Heart left ventricle (tissue), 16 donors: Measurements from ENCODE around the gene TMEM181. TPM values are rescaled to one million over a fixed set of nuclear protein-coding genes. Genes with fewer than 3 reads are reported as not detected.
"Not testable (repeated sequence)": the region's sequence is repeated elsewhere in the genome, so short reads cannot be mapped to it uniquely, and the experiment has no call there.

Source experiments
- ATAC-seq, 4 donors: fragments of 200-7000 bp; cut with Tn5 transposase; one replicate each; pipeline ENCODE4 v1.9.1; 2020 to 2022; ENCODE audit warnings: moderate library complexity in 4 of 4, mild to moderate bottlenecking in 3 of 4, moderate number of reproducible peaks in 1 of 4
- DNase-seq, 5 donors: peaks; one replicate each; pipeline ENCODE4 v3.0.0-alpha.2; 2020
- H3K27ac ChIP-seq, 12 donors: fragments of 200-600 bp; sonication (generic) in 4 of 12; one replicate each; pipeline versions ENCODE4 v1.5.0 to v1.8.0; 2016 to 2022; ENCODE audit warnings: mild to moderate bottlenecking in 2 of 12
- H3K27me3 ChIP-seq, 9 donors: fragments of 200-600 bp; sonication (generic) in 2 of 9; one replicate each; pipeline versions ENCODE4 v1.5.1 to v1.8.0; 2016 to 2022; ENCODE audit warnings: mild to moderate bottlenecking in 3 of 9
- H3K36me3 ChIP-seq, 9 donors: fragments of 200-600 bp; sonication (generic) in 2 of 9; one replicate each; pipeline versions ENCODE4 v1.5.0 to v1.8.0; 2018 to 2022; ENCODE audit warnings: mild to moderate bottlenecking in 2 of 9
- H3K4me1 ChIP-seq, 12 donors: fragments of 200-600 bp; sonication (generic) in 4 of 12; one replicate each; pipeline versions ENCODE4 v1.5.0 to v1.8.0; 2016 to 2022; ENCODE audit warnings: mild to moderate bottlenecking in 3 of 12
- H3K4me3 ChIP-seq, 12 donors: fragments of 200-600 bp; sonication (generic) in 4 of 12; one replicate each; pipeline versions ENCODE4 v1.5.0 to v1.8.0; 2017 to 2022; ENCODE audit warnings: mild to moderate bottlenecking in 9 of 12, moderate library complexity in 4 of 12
- H3K9me3 ChIP-seq, 12 donors: fragments of 200-600 bp; sonication (generic) in 4 of 12; one replicate each; pipeline versions ENCODE4 v1.5.0 to v1.8.0; 2016 to 2022; ENCODE audit warnings: mild to moderate bottlenecking in 1 of 12
- POLR2A ChIP-seq, 2 donors: fragments of 450-650 bp; IDR thresholded peaks; one replicate each; pipeline ENCODE4 v1.6.1; 2017; ENCODE audit warnings: antibody characterized with exemption in 2 of 2, mild to moderate bottlenecking in 2 of 2, moderate library complexity in 2 of 2
- whole genome bisulfite sequencing, 4 donors: extraction: QIAGEN DNeasy Blood & Tissue Kit in 2 of 4; methylation state at CpG; one replicate each; pipeline versions ENCODE4 v1.1.5 to v1.1.7; 2013 to 2018; 5-methylcytosine and 5-hydroxymethylcytosine counted together
- intact Hi-C, 10 donors: fragments of 100-400 bp; cut with DNase I; formaldehyde crosslinking; loops; one replicate each; pipeline versions ENCODE4 v1.11.1 to v1.14.2; 2022
- polyA plus RNA-seq, 2 donors: library from polyadenylated mRNA; stranded (reverse); fragments of 200-250 nt; gene quantifications; one replicate each; pipeline ENCODE4 v1.2.3, GENCODE V29; 2013
- total RNA-seq, 9 donors: library from RNA; depleted of rRNA in 2 of 9; stranded (reverse); fragments of >200 nt in 2 of 9; fragmentation: NEBNext Ultra II Directional in 3 of 9; extraction: Animal tissue kit (Norgen Biotek cat#: 25700) in 3 of 9; gene quantifications; one replicate each; pipeline versions ENCODE4 v1.1.0 to v1.2.4, GENCODE V29; 2016 to 2023
- TF ChIP-seq, protein P1 (sequence below), 12 donors: fragments of 200-600 bp; sonication (generic) in 4 of 12; IDR thresholded peaks; one replicate each; pipeline versions ENCODE4 v1.5.0 to v1.8.0; 2018 to 2022; ENCODE audit warnings: antibody characterized with exemption in 12 of 12, mild to moderate bottlenecking in 5 of 12
- donor health status: ischemic (EF 13 %, LVEDD 7.1; RV severe dilation, severe dysfunction).
- donor health status: healthy with polysubstance abuse.
- donor health status: DM: no; HTN: yes; CAD: no.
- donor health status: DM: no; HTN: no; CAD: no.
- donor health status: ischemic (EF 25% LVEDD 6.9; RV normal size, moderate dysfunction).
- donor health status: ischemic (EF 25% LVEDD 5.7; RV mildly dilated, moderate dysfunction).
- donor health status: healthy.
- donor health status: DM: yes; HTN: yes; CAD: no.
- donor health status: ischemic (EF 35%, LVEDD 5.7; RV mildly dilated, moderate dysfunction).
- donor health status: nonischemic (EF 11% LVEDD 7.7; RV severe dilation, severe dysfunction).
- donor health status: DM: yes; HTN: yes; CAD: no.
- donor health status: PGD.
- donor health status: ischemic (EF 29% LVEDD 5.4; RV normal size, mild dysfunction).
- donor health status: nonischemic (EF 23%, LVEDD 6.1; RV moderate dilation, normal function).

TMEM181 gene
- total and polyA plus RNA-seq, 11 donors: 4.3 to 14.3 (median 10.1) TPM

DNA sequence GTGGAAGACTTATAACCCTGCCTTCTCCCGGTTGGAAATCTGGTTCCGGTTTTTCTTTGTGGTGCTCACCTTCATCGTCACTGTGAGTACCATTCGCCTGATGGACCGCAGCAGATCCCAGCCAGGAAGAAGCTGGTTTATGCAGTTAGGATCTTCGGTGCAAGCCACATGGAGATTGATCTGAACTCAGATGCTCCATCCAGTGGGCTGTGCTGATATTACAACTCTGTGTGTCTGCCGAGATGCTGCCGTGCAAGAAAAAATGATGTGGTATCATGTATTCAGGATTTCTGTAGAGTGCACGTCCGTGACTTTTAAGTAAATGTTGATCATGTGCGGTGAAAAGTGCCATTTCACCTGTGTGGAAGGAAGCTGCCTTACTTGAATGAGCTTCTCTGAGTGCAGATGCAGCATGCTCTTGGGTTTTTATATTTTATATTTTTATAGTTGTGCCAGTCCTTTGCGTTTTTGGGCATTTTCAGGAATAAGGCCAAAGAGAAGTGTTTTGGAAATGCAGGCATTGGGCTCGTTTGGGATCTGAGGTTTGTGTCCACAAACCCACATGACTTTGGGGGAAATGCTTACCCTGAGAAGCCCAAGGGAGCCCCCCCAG is 45.5 kb downstream of the TMEM181 start:
- ATAC-seq (peak in 3 of 4 donors; percentile 38 to 63 (median 60)), DNase-seq (peak in 1 of 5 donors; percentile 48)
- WGBS, 4 donors: 37 to 43% (median 40%) methylated on average over 13 of the region's 13 CpGs
- H3K27me3 ChIP-seq: no peaks in the 10 kb centered on the region
- H3K4me3 ChIP-seq: no peak overlapping the region
- intact Hi-C loops: loop anchor here in 9 of 10 donors (2.0 to 10.0 kb wide), 4 partner anchors 378 to 385 kb away; no protein-coding TSS in a partner anchor
- TF ChIP-seq, protein P1, sequence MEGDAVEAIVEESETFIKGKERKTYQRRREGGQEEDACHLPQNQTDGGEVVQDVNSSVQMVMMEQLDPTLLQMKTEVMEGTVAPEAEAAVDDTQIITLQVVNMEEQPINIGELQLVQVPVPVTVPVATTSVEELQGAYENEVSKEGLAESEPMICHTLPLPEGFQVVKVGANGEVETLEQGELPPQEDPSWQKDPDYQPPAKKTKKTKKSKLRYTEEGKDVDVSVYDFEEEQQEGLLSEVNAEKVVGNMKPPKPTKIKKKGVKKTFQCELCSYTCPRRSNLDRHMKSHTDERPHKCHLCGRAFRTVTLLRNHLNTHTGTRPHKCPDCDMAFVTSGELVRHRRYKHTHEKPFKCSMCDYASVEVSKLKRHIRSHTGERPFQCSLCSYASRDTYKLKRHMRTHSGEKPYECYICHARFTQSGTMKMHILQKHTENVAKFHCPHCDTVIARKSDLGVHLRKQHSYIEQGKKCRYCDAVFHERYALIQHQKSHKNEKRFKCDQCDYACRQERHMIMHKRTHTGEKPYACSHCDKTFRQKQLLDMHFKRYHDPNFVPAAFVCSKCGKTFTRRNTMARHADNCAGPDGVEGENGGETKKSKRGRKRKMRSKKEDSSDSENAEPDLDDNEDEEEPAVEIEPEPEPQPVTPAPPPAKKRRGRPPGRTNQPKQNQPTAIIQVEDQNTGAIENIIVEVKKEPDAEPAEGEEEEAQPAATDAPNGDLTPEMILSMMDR (IDR thresholded peaks at IDR 0.05): peak; percentile 58 to 81 (median 70)
- no peak for TF ChIP-seq POLR2A (IDR thresholded peaks at IDR 0.05)
- H3K36me3 ChIP-seq: peaks cover 0 to 67% (median 34%) of the 10 kb centered on the region in 9 donors
- H3K9me3 ChIP-seq: no peaks in the 10 kb centered on the region
- no peak overlapping the region for H3K27ac ChIP-seq
- peaks cover 0 to 11% (median 6%) of the 10 kb centered on the region in 12 donors for H3K4me1 ChIP-seq

DNA sequence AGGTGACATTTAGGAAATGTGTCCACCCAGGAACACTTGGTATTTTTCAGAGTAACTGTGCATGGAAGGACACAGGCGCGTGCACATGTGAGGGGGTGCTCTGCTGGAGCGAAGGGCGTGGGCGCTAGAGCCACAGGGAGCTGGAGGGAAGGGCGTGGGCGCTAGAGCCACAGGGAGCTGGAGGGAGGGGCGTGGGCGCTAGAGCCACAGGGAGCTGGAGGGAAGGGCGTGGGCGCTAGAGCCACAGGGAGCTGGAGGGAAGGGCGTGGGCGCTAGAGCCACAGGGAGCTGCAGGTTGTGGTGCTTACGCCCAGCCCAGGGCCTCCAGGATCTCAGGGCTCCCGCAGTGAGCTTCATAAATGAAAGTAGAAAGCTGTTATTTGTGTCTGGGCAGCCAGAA is 46.1 kb downstream of the TMEM181 start:
- not testable (repeated sequence) for H3K4me3 ChIP-seq, H3K27me3 ChIP-seq, DNase-seq, H3K27ac ChIP-seq, H3K9me3 ChIP-seq, ATAC-seq
- WGBS, 4 donors: 86 to 96% (median 94%) methylated on average over 15 of the region's 15 CpGs
- Histone ChIP-seq H3K36me3 (peaks cover 0 to 73% (median 35%) of the 10 kb centered on the region in 9 donors), H3K4me1 (peaks cover 0 to 17% (median 12%) of the 10 kb centered on the region in 12 donors)
- intact Hi-C loops: loop anchor here in 6 of 10 donors (5.0 to 10.0 kb wide), 3 partner anchors 379 to 384 kb away; no protein-coding TSS in a partner anchor

DNA sequence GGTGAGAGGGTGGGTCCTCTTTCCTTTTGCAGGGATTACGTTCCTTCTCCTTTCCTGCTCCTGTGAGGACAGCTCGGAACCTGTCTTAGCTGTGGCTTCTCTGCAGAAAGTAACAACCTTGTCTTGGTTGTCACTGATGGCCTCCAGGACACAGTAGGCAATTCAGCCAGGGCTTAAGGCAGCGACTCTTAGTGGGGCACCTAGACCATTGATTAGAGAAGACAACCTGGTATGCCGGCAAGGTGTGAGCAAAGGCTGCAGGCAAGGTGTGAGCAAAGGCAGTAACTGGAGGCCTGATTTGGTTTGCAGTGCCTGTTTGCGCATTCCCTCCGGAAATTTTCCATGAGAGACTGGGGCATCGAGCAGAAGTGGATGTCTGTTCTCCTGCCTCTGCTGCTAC is 47.0 kb downstream of the TMEM181 start:
- Histone ChIP-seq H3K36me3 (peaks cover 0 to 82% (median 35%) of the 10 kb centered on the region in 9 donors), H3K4me1 (peaks cover 0 to 25% (median 17%) of the 10 kb centered on the region in 12 donors), H3K4me3 (no peak overlapping the region), H3K27me3 (no peaks in the 10 kb centered on the region), H3K9me3 (no peaks in the 10 kb centered on the region), H3K27ac (no peak overlapping the region)
- DNase-seq (no peak), ATAC-seq (no peak)
- no peak for TF ChIP-seq POLR2A (IDR thresholded peaks at IDR 0.05)
- TF ChIP-seq, protein P1 (IDR thresholded peaks at IDR 0.05): no peak
- 92 to 95% (median 94%) methylated on average over 7 of the region's 7 CpGs for WGBS, 4 donors
- intact Hi-C loops: loop anchor here in 6 of 10 donors (5.0 to 10.0 kb wide), 3 partner anchors 380 to 385 kb away; no protein-coding TSS in a partner anchor

DNA sequence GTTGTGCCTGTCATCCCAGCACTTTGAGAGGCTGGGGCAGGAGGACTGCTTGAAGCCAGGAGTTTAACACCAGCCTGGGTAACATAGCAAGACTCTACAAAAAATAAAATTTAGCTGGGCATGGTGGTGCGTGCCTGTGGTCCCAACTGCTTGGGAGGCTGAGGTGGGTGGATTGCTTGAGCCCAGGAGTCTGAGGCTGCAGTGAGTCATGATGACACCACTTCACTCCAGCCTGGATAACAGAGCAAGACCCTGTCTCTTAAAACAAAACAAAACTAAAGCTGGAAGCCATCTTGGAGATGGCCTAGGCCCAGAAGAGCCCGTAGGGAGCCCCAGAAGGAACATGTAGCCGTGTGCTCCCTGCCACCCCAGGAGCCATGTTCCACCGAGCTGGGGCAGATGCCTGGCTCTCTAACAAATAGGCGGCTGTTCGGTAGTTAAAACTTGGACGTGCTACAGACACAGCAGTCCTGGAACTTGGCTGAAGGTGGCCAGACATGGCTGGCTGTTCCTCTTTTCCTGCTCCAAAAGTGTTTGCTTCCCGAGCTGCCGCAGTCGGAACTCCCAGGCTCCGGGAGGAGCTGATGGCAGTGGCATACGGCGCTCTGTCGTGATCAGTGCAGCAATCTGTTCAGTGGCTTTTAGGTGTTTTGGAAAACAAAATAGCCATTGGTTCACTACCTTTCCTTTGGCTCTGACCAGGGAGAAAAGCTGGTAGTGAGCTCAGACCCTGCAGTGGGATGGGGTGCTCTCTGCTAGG is 47.7 kb downstream of the TMEM181 start:
- ATAC-seq (peak in 3 of 4 donors; percentile 3 to 23 (median 13)), DNase-seq (no peak)
- Histone ChIP-seq H3K4me3 (no peak overlapping the region), H3K4me1 (peaks cover 0 to 32% (median 20%) of the 10 kb centered on the region in 12 donors), H3K27ac (no peak overlapping the region), H3K9me3 (no peaks in the 10 kb centered on the region), H3K27me3 (no peaks in the 10 kb centered on the region), H3K36me3 (peaks cover 0 to 78% (median 35%) of the 10 kb centered on the region in 9 donors)
- intact Hi-C loops: loop anchor here in 6 of 10 donors (5.0 to 10.0 kb wide), 3 partner anchors 380 to 385 kb away; no protein-coding TSS in a partner anchor
- TF ChIP-seq POLR2A (IDR thresholded peaks at IDR 0.05): no peak
- TF ChIP-seq, protein P1 (IDR thresholded peaks at IDR 0.05): no peak
- WGBS, 4 donors: 79 to 92% (median 91%) methylated on average over 14 of the region's 14 CpGs
